IPS-NIHi11 (cell line): Measurements from ENCODE around the gene SYCN.
A peak's percentile ranks its signal among the peaks of the same experiment; 100 is the strongest.

Experiments
- DNase-seq: peaks from one replicate; pipeline ENCODE4 v3.0.0; 2012; ENCODE audit warnings: mixed read lengths, low spot score

The SYCN gene

DNA sequence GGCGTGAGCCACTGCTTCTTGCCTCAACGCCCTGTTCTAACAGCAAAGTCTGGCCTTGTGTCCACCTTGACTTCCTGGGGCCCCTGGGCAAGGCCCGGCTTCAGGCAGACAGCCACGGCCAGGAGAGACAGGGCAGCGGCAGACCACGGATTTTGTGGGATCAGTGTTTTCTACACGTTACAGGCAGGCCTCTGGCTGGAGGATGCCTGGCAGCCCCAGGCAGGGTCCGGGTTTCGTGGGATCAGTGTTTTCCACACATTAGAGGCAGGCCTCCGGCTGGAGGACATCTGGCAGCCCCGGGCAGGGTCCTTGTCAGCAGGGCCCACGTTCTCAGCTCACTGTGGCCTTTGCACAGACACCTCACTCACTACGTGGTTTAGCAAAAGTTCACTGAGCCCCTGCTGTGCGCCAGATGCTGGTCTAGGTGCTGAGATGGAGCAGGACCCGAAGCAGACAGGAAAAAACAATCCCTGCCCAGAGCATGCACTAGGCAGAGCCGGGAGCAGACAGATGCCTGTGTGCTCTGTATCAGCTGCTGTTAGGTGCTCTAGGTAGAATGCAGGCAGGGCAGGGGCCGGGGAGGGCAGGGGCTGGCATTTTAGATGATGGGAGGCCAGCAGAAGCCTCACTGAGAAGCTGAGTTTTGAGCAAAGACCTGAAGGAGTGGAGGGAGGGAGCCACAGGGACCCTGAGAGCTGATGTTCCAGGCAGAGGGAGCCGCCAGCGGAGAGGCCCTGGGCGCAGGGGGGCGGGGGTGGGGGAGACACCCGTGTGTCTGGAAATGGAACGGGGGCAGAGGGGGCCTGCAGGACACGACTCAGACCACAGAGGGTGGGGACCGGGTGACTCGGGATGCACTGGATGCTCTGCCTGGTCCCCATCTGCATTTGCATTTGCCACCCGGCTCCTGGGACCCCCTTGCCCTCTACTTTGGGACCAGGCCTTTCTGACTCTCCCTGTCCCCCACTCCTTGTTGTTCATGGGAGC lies 32.3 kb downstream of the SYCN start:
- DNase-seq: no peak

GRCh38 chr19:39170386-39171231 lies 33.5 kb downstream of the SYCN start:
- DNase-seq: no peak

DNA sequence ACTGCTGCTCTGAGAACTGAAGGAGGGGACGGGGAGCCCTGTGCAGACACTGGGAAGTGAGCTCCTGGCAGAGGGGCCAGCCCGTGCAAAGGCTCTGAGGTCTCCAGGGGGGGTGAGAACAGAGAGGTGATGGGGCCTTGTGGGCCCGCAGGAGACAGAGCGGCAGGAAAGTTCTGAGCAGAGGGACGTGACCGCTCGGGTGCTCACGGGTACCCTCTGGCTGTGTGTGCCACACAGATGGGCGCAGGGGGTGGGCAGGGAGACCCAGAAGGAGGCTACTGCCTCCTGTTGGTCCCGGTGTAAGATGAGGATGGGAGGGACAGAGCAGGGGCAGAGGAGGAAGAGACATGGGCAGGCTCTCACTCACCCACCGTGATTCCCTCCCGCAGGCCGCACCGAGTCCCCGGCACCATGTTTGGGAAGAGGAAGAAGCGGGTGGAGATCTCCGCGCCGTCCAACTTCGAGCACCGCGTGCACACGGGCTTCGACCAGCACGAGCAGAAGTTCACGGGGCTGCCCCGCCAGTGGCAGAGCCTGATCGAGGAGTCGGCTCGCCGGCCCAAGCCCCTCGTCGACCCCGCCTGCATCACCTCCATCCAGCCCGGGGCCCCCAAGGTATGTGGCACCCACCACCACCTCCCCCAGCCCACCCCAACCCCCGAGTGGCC lies 34.8 kb downstream of the SYCN start:
- DNase-seq: no peak

- no peak for DNase-seq
These were observed 35.6 kb downstream of the SYCN start for GRCh38 chr19:39168258-39169142.

DNA sequence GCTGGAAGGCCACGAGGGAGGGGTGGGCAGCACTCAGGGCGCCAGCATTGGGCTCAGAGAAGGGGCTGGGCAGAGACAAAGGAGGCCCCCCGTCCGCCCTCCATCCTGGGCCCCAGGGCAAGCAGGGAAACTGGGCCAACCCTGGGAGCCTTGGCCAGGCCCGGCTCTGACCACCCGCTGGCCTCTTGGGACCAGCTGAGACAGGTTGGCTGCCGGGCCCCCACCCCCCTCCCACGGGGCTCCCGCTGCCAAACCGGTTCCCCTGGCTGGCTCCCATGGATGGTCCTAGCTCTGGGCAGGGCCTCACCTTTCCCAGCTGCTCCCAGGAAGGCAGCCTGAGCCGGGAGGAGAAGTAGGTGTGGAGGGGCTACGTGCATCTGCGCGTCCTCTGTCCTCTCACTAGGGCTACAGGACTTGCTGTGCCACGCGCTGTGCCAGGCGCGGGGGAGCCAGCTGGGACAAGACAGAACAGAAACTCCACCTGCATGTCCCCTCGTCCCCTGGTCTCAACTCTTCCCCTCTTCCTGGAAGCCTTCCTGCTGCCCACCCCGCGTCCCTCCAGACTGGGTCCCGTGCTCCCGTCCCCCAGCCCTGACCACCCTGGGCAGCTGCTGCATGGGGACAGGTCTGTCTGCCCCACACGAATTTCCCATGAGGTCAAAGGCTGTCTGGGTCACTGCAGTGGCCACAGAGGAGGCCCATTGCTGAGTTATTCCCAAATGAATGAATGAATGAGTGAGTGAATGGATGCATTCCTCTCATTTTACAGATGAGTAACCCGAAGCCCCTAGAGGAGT lies 36.4 kb downstream of the SYCN start:
- peak; percentile 81 for DNase-seq

DNA sequence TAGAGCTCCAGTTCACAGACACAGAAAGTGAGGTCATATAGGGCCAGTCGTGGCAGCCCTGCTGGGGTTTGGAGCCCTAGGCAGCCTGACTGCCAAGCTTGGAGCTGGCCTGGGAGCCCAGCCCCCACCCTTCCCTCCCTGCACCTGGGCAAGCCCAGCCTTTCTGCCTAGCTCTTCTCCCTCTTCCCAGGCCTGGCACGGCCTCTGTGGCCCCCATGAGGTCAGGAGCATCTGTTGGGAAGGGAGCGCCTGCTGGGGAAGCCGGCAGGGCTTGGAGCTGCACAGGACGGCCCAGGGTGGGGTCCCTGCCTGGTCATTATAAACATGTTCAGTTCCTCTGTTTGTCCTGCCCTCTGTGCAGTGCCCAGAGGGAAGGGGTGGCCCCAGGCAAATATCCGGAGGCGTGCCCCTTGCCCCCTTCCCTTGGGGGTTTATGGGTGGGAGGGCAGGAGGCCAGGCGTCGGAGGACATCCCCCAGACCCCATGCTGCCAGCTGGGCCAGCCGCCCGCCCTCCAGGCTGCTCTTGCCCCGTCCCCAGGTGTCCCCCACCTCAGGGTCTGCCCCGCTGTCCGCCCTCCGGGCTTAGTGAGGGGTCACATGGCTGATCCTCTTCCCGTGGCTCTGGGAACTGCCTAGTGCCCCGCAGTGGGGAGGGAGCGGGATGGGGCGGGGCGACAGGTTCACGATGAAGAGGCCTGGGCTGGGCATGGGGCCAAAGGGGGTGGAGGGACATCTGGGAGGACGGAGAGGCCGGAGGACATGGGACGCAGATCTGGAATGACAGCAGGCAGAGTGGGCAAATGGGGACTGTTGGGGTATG lies 37.3 kb downstream of the SYCN start:
- DNase-seq: peak; percentile 57

DNA sequence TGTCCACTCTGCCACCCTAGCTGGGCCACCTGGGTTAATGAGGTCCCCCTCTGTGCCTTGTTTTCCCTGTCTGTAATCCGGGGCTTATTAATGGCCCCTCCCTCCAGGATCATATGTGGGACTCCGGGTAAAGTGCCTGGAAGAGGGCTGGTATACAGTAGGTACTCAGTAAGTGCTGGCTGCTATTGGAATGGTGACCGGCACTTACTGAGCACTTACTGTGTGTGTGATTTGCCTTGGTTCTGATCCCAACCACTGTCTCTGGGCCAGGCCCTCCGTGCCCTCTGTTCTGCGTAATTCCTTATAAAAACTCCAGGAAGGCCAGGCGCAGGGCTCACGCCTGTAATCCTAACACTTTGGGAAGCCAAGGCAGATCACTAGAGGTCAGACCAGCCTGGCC lies 38.2 kb downstream of the SYCN start:
- DNase-seq: no peak

- DNase-seq: no peak
These were observed 39.8 kb downstream of the SYCN start for GRCh38 chr19:39164289-39164688.

DNA sequence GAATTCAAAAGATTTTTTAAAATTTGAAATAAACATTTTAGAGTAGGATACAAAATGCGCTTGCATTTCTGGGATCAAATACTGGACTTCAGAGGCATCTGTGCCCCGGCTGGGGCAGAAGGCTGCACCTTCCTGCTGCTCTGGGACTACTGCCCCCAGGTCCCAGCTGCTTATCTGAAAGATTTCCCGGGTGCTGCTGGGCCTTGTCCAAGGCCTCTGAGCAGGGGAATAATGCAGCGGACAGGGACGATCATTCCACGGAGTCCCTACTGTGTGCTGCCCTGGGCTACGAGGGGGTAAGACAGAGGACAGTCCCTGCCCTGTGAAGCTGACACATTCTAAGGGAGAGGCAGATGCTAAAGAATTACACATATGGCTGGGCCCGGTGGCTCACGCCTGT lies 40.4 kb downstream of the SYCN start:
- no peak for DNase-seq

- DNase-seq: no peak
These were observed 41.5 kb downstream of the SYCN start for GRCh38 chr19:39162441-39163043.

DNA sequence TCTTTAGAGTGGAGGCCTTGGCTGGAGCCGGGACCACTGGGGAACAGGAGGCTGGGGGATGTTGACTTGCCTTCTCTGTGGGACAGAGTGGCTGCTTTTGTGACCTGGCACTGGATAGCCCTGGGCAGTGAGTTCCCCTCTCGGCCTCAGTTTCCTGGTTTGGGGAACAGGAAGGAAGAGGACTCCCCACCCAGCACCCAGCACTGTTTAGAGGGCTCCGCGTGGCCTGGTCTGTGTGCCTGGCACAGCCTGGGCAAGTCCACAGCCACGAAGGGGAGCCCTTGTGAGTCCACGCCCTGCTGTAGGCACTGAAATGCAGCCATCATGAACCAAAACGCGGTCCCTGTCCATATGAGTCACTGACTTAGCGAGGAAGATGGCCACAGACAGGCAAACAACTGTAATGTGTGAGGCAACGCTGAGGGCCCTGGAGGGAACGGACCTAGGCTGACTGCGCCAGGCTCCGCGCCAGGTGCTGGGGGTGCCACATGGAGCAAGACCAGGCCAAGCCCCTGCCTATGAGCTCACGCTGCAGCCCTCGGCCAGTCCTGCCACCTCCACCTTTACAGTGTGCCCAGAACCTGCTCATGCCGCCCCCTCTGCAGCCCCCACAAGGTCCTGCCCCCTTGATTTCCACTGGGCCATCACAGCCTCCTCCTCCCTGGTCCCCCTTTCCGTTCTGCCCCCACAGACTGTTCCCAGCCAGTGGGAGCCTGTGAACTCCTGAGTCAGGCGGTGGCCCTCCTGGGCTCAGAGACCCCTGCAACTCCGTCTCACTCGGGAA lies 43.0 kb downstream of the SYCN start:
- no peak for DNase-seq

DNA sequence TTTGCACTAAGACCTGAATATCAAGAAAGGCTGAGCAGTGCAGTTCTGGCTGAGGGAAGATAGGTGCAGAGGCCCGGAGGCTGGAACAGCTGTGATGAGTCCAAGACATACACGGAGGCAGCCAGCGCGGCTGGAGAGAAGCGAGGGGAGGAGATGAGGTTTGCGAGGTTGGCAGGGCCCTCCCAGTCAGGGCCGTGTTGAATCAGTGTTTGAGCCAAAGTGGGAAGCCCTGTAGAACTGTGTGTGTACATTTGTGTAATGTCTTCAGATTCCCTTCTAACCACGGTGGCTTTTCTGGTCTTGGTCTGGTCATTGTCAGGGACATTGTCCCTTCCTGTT lies 43.6 kb downstream of the SYCN start:
- no peak for DNase-seq

DNA sequence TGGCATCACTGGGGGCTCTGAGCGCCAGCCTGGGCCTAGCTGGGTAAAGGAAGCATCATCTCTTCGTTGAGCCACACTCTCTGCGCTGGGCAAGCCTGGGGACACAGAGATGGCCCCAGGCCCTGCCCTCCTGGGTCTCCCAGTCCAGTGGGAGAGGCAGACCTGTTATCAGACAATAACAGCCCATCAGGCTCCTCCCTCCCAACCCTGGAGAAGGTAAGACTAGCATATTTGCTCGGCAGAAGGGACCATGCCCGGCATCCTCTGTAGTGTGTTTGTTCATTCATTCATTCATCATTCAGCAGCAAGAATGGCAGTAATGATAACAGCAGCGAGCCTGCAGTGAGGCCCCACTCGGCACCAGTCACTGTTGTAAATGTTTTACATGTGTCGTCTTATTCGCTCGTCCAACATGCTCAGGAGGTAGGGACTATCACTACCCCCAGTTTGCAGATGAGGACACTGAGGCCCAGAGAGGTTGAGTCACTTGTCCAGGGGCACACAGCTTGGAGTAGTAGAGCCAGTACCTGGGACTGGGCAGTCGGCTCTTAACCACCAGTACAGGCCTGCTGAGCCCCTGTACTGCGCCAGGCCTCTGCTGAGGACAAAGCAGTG lies 45.3 kb downstream of the SYCN start:
- DNase-seq: no peak

- DNase-seq: no peak
These were observed 46.1 kb downstream of the SYCN start for GRCh38 chr19:39157997-39158389.

DNA sequence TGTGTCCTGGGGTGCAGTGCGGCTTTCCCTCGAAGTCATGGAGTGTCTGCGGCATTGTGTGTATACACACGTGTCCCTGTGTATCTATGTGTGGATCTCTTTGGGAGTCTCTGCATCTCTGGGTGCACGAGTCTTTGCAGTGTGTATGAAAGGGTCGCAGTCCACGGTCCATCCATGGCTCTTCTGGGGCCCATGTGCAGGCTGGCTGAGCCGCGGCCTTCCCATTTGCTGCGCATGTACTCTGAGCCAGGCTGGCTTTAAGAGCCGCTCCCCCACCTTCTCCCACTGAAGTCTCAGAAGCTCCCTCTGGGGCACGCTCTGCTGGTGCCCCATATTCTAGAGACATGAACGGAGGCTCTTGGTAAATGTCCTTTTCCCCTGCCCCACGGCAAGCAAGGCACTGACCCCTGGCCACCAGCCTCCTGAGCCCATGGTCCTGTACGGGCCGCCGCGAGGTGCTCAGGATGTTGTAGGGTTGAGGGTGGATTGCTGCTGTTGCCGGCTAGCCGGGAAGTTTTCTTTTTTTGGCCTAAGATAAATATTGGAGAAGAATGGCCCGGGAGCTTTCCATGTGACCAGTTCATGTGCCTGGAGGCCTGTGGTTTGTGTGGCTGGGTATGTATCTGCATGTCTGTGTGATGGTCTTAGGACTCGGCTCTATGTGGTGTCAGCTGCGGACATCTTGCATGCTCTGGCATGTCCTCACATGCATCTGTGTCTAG lies 46.6 kb downstream of the SYCN start:
- no peak for DNase-seq

DNA sequence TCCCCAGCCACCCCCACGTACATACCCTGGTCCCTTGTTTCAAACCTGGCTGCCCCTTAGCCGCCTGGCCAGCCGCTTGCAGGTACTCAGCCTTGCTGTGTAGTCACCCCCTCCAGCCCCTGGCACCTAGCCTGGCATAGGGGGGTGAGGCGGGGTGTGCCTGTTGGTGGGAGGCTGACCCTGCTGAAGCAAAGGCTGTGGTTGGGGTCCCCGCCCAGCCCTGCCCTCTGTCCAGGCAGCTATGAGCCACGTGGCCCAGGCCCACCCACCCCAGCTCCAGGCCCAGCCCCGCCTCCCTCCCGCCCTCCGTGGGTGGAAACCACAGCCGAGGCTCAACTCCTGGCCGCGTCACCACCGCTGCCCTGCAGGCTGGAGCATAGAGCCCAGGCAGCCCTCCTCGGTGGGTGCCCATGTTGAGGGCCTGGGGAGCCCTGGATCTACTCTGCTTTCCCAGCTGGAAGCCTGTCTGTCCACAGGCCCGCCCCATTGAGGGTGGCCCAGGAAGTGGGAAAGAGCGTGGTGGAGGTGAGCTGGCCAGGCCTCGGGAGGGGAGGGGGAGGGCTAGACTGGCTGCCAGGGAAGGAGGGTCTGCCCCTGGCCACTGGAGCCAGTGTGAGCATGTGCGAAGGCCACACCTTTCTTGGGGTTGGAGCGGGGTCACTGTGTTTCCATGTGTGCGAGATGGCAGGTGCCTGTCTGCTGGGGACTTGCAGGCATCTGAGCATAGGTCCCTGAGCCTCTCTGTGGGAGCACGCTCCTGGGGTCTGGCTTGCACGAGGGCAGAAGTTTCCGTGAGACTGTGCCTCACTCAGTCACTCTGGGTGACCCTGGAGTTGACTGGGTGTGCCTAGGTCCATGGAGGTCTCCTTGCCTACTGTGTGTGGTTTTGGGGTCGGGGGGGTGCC lies 47.5 kb downstream of the SYCN start:
- peak; percentile 63 for DNase-seq
